Mesenchymal stem cell (in vitro differentiated cells and primary cell): ENCODE data around the gene GTF2IRD1.

ENCODE experiments used
- DNase-seq: peaks from one replicate; pipeline ENCODE4 v3.0.0-alpha.2; 2013
- H2AFZ ChIP-seq: one replicate; pipeline ENCODE4 v1.6.1; 2013; ENCODE audit warnings: low read depth, mild to moderate bottlenecking, control low read depth, inconsistent platforms, low read length, moderate library complexity
- H2AK5ac ChIP-seq: 2 replicates; pipeline ENCODE4 v1.6.1; 2013; ENCODE audit warnings: low read length, moderate library complexity, mild to moderate bottlenecking, inconsistent platforms; ENCODE audit not compliant: severe bottlenecking
- H2BK120ac ChIP-seq: one replicate; pipeline ENCODE4 v1.6.1; 2013; ENCODE audit warnings: low read depth, mild to moderate bottlenecking, inconsistent platforms, low read length, moderate library complexity
- H2BK12ac ChIP-seq, 2 experiments: one replicate each; pipeline ENCODE4 v1.6.1; 2013; ENCODE audit warnings: inconsistent platforms in 2 of 2, low read length in 2 of 2, mild to moderate bottlenecking in 2 of 2, moderate library complexity in 2 of 2, control low read depth in 1 of 2
- H2BK15ac ChIP-seq: one replicate; pipeline ENCODE4 v1.6.1; 2013; ENCODE audit warnings: mild to moderate bottlenecking, low read depth, inconsistent platforms; ENCODE audit not compliant: poor library complexity, severe bottlenecking
- H2BK5ac ChIP-seq: 2 replicates; pipeline ENCODE4 v1.6.1; 2013; ENCODE audit warnings: low read depth, mild to moderate bottlenecking, low read length, control low read depth, inconsistent platforms; ENCODE audit not compliant: poor library complexity, severe bottlenecking
- H3K14ac ChIP-seq, 2 experiments: one replicate each; pipeline ENCODE4 v1.6.1; 2013; ENCODE audit warnings: inconsistent platforms in 2 of 2, low read length in 2 of 2, control low read depth in 1 of 2, mild to moderate bottlenecking in 1 of 2, moderate library complexity in 1 of 2
- H3K18ac ChIP-seq, 2 experiments: one replicate each; pipeline ENCODE4 v1.6.1; 2013; ENCODE audit warnings: inconsistent platforms in 2 of 2, low read length in 2 of 2, control low read depth in 1 of 2, low read depth in 1 of 2, mild to moderate bottlenecking in 1 of 2
- H3K23ac ChIP-seq, 2 experiments: one replicate each; pipeline ENCODE4 v1.6.1; 2013; ENCODE audit warnings: inconsistent platforms in 2 of 2, low read length in 2 of 2, mild to moderate bottlenecking in 2 of 2, moderate library complexity in 2 of 2, control low read depth in 1 of 2
- H3K27ac ChIP-seq: 2 replicates; pipeline ENCODE4 v1.5.1; 2013; ENCODE audit warnings: mild to moderate bottlenecking, moderate library complexity, low read length, control low read depth, inconsistent platforms; ENCODE audit not compliant: poor library complexity, severe bottlenecking
- H3K27me3 ChIP-seq, 2 experiments: 2 replicates each; pipeline versions ENCODE4 v1.6.1 to v1.7.0; 2013; ENCODE audit warnings: low read length in 2 of 2, mild to moderate bottlenecking in 2 of 2, moderate library complexity in 2 of 2, control low read depth in 1 of 2, inconsistent platforms in 1 of 2; ENCODE audit not compliant: control insufficient read depth in 1 of 2, insufficient read depth in 1 of 2
- H3K36me3 ChIP-seq, 2 experiments: 2 replicates each; pipeline versions ENCODE4 v1.6.1 to v1.7.0; 2013; ENCODE audit warnings: low read length in 2 of 2, control low read depth in 1 of 2, inconsistent platforms in 1 of 2, low read depth in 1 of 2, mild to moderate bottlenecking in 1 of 2; ENCODE audit not compliant: insufficient read depth in 2 of 2, control insufficient read depth in 1 of 2
- H3K4ac ChIP-seq, 2 experiments: one replicate each; pipeline ENCODE4 v1.6.1; 2013; ENCODE audit warnings: inconsistent platforms in 2 of 2, low read length in 2 of 2, mild to moderate bottlenecking in 2 of 2, moderate library complexity in 2 of 2, control low read depth in 1 of 2, low read depth in 1 of 2
- H3K4me1 ChIP-seq: 2 replicates; pipeline ENCODE4 v1.6.1; 2013; ENCODE audit warnings: low read depth, low read length, control low read depth; ENCODE audit not compliant: control insufficient read depth, insufficient read depth
- H3K4me2 ChIP-seq: 2 replicates; pipeline ENCODE4 v1.6.1; 2013; ENCODE audit warnings: low read length, mild to moderate bottlenecking, inconsistent platforms; ENCODE audit not compliant: poor library complexity, severe bottlenecking
- H3K4me3 ChIP-seq, 2 experiments: 2 replicates each; pipeline versions ENCODE4 v1.5.1 to v1.7.0; 2013; ENCODE audit warnings: low read length in 2 of 2, mild to moderate bottlenecking in 2 of 2, control low read depth in 1 of 2, low read depth in 1 of 2; ENCODE audit not compliant: insufficient read depth in 1 of 2
- H3K79me1 ChIP-seq: replicated peaks from 2 replicates; pipeline ENCODE4 v1.6.1; 2013; ENCODE audit warnings: mild to moderate bottlenecking, control low read depth, low read length, inconsistent platforms; ENCODE audit not compliant: poor library complexity, severe bottlenecking
- H3K9ac ChIP-seq: 2 replicates; pipeline ENCODE4 v1.7.0; 2013; ENCODE audit warnings: mild to moderate bottlenecking, low read length, moderate library complexity
- H3K9me3 ChIP-seq: 2 replicates; pipeline ENCODE4 v1.7.0; 2013; ENCODE audit warnings: mild to moderate bottlenecking, low read length; ENCODE audit not compliant: control insufficient read depth
- H4K8ac ChIP-seq: one replicate; pipeline ENCODE4 v1.6.1; 2013; ENCODE audit warnings: inconsistent platforms, mild to moderate bottlenecking, low read length, moderate library complexity
- H4K91ac ChIP-seq: one replicate; pipeline ENCODE4 v1.6.1; 2013; ENCODE audit warnings: mild to moderate bottlenecking, low read length, inconsistent platforms
- WGBS: methylation state at CpG from one replicate; pipeline ENCODE4 v1.1.7; 2013; ENCODE audit warnings: mixed read lengths; 5-methylcytosine and 5-hydroxymethylcytosine counted together

Gene GTF2IRD1

GRCh38 chr7:74498996-74499834 is 45.5 kb downstream of the GTF2IRD1 start:
- H3K4ac ChIP-seq = no peak overlapping the region
- H3K9ac ChIP-seq = no peak overlapping the region
- H2BK12ac ChIP-seq = peak overlapping the region in 1 of 2 experiments; percentile 66
- H2BK5ac ChIP-seq = no peak overlapping the region
- H3K23ac ChIP-seq = no peak overlapping the region
- peaks cover 3 to 22% of the 10 kb centered on the region in 2 experiments for H3K36me3 ChIP-seq
- WGBS = 94% methylated on average over 5 of the region's 8 CpGs
- H3K9me3 ChIP-seq = no peaks in the 10 kb centered on the region
- no peak overlapping the region for H2BK15ac ChIP-seq
- no peak overlapping the region for H3K27ac ChIP-seq
- H3K4me3 ChIP-seq = no peak overlapping the region
- H3K4me1 ChIP-seq = peaks cover 13% of the 10 kb centered on the region
- H3K27me3 ChIP-seq = no peaks in the 10 kb centered on the region
- H3K14ac ChIP-seq = peak overlapping the region in 1 of 2 experiments; percentile 11
- H3K4me2 ChIP-seq = no peak overlapping the region
- H3K79me1 ChIP-seq = peaks cover 53% of the 10 kb centered on the region
- H4K91ac ChIP-seq = no peak overlapping the region
- no peak overlapping the region for H3K18ac ChIP-seq
- no peak overlapping the region for H2BK120ac ChIP-seq
- no peak overlapping the region for H4K8ac ChIP-seq
- H2AK5ac ChIP-seq = no peak overlapping the region
- DNase-seq = no peak
- H2AFZ ChIP-seq = no peak overlapping the region

GRCh38 chr7:74499835-74500388 is 46.2 kb downstream of the GTF2IRD1 start:
- no peak overlapping the region for H3K14ac ChIP-seq
- no peak overlapping the region for H3K4ac ChIP-seq
- H3K27ac ChIP-seq = no peak overlapping the region
- H3K36me3 ChIP-seq = peaks cover 3 to 21% of the 10 kb centered on the region in 2 experiments
- no peak overlapping the region for H2BK120ac ChIP-seq
- H3K18ac ChIP-seq = no peak overlapping the region
- H2AK5ac ChIP-seq = no peak overlapping the region
- no peak overlapping the region for H3K4me3 ChIP-seq
- H3K4me2 ChIP-seq = no peak overlapping the region
- H2BK15ac ChIP-seq = no peak overlapping the region
- H4K91ac ChIP-seq = no peak overlapping the region
- H3K23ac ChIP-seq = no peak overlapping the region
- peaks cover 52% of the 10 kb centered on the region for H3K79me1 ChIP-seq
- no peaks in the 10 kb centered on the region for H3K9me3 ChIP-seq
- no peak overlapping the region for H4K8ac ChIP-seq
- H2BK5ac ChIP-seq = no peak overlapping the region
- no peak overlapping the region for H2BK12ac ChIP-seq
- peaks cover 13% of the 10 kb centered on the region for H3K4me1 ChIP-seq
- WGBS = 97% methylated on average over 9 of the region's 9 CpGs
- H2AFZ ChIP-seq = no peak overlapping the region
- no peak overlapping the region for H3K9ac ChIP-seq
- no peak for DNase-seq
- H3K27me3 ChIP-seq = no peaks in the 10 kb centered on the region

- no peak overlapping the region for H3K4me3 ChIP-seq
- peaks cover 3 to 20% of the 10 kb centered on the region in 2 experiments for H3K36me3 ChIP-seq
- H2BK120ac ChIP-seq = no peak overlapping the region
- no peak overlapping the region for H4K8ac ChIP-seq
- H3K9me3 ChIP-seq = no peaks in the 10 kb centered on the region
- H2AK5ac ChIP-seq = no peak overlapping the region
- H3K27ac ChIP-seq = no peak overlapping the region
- no peak overlapping the region for H4K91ac ChIP-seq
- no peak overlapping the region for H3K18ac ChIP-seq
- DNase-seq = no peak
- peaks cover 6% of the 10 kb centered on the region for H3K4me1 ChIP-seq
- no peaks in the 10 kb centered on the region for H3K27me3 ChIP-seq
- peaks cover 54% of the 10 kb centered on the region for H3K79me1 ChIP-seq
- no peak overlapping the region for H3K14ac ChIP-seq
- H3K4me2 ChIP-seq = no peak overlapping the region
- no peak overlapping the region for H2BK5ac ChIP-seq
- H3K9ac ChIP-seq = no peak overlapping the region
- no peak overlapping the region for H2BK12ac ChIP-seq
- H2AFZ ChIP-seq = no peak overlapping the region
- H3K23ac ChIP-seq = no peak overlapping the region
- H3K4ac ChIP-seq = no peak overlapping the region
- WGBS = 98% methylated on average over 10 of the region's 10 CpGs
- H2BK15ac ChIP-seq = no peak overlapping the region
Observed at GRCh38 chr7:74501298-74501697, 47.6 kb downstream of the GTF2IRD1 start.

- no peak overlapping the region for H3K27ac ChIP-seq
- no peak overlapping the region for H3K18ac ChIP-seq
- H3K14ac ChIP-seq = no peak overlapping the region
- H2AK5ac ChIP-seq = no peak overlapping the region
- no peaks in the 10 kb centered on the region for H3K27me3 ChIP-seq
- H2AFZ ChIP-seq = no peak overlapping the region
- DNase-seq = no peak
- H3K9ac ChIP-seq = no peak overlapping the region
- H3K4me2 ChIP-seq = no peak overlapping the region
- no peak overlapping the region for H4K8ac ChIP-seq
- no peak overlapping the region for H3K4me3 ChIP-seq
- peaks cover 52% of the 10 kb centered on the region for H3K79me1 ChIP-seq
- 94% methylated on average over 14 of the region's 14 CpGs for WGBS
- no peaks in the 10 kb centered on the region for H3K9me3 ChIP-seq
- no peak overlapping the region for H4K91ac ChIP-seq
- H3K36me3 ChIP-seq = peaks cover 3 to 21% of the 10 kb centered on the region in 2 experiments
- no peak overlapping the region for H2BK15ac ChIP-seq
- H2BK12ac ChIP-seq = peak overlapping the region in 1 of 2 experiments; percentile 16
- no peak overlapping the region for H2BK5ac ChIP-seq
- H2BK120ac ChIP-seq = no peak overlapping the region
- H3K23ac ChIP-seq = no peak overlapping the region
- no peak overlapping the region for H3K4ac ChIP-seq
- H3K4me1 ChIP-seq = peaks cover 4% of the 10 kb centered on the region
Observed at GRCh38 chr7:74502216-74502891, 48.6 kb downstream of the GTF2IRD1 start.
